Neural cell (in vitro differentiated cells): ENCODE results near the gene BMP7. TPM values are rescaled to one million over a fixed set of nuclear protein-coding genes. Genes with fewer than 3 reads are reported as not detected.

ENCODE experiments used
- H2AFZ ChIP-seq: fragments of 200-600, 300-800 bp; sonication (generic), shearing (Covaris generic); 2 replicates; pipeline ENCODE4 v1.6.0; 2014; ENCODE audit warnings: low read depth, mild to moderate bottlenecking, antibody characterized with exemption, low read length, moderate library complexity
- H3F3A ChIP-seq: fragments of 200-600 bp; shearing (Covaris generic); 2 replicates; pipeline ENCODE4 v1.6.1; 2016; ENCODE audit warnings: mild to moderate bottlenecking, moderate library complexity, mixed read lengths, antibody characterized with exemption, low read length; ENCODE audit not compliant: insufficient read depth, poor library complexity, severe bottlenecking
- H3K27ac ChIP-seq: fragments of 200-600, 300-800 bp; sonication (generic), shearing (Covaris generic); 2 replicates; pipeline ENCODE4 v1.5.1; 2014; ENCODE audit warnings: mild to moderate bottlenecking, low read length, moderate library complexity
- H3K27me3 ChIP-seq: fragments of 300-800, 200-600 bp; sonication (generic), shearing (Covaris generic); 2 replicates; pipeline ENCODE4 v1.6.0; 2014; ENCODE audit warnings: mild to moderate bottlenecking, low read depth, low read length, moderate library complexity; ENCODE audit not compliant: insufficient read depth
- H3K36me3 ChIP-seq: fragments of 300-800, 200-600 bp; sonication (generic), shearing (Covaris generic); 2 replicates; pipeline ENCODE4 v1.5.1; 2014; ENCODE audit warnings: mild to moderate bottlenecking, antibody characterized with exemption, low read length, moderate library complexity; ENCODE audit not compliant: insufficient read depth
- H3K4me2 ChIP-seq: fragments of 300-800, 200-600 bp; sonication (generic), shearing (Covaris generic); 2 replicates; pipeline ENCODE4 v1.6.0; 2014; ENCODE audit warnings: mild to moderate bottlenecking, low read length
- H3K4me3 ChIP-seq: fragments of 300-800, 200-600 bp; sonication (generic), shearing (Covaris generic); 2 replicates; pipeline ENCODE4 v1.5.1; 2014; ENCODE audit warnings: mild to moderate bottlenecking, low read length, moderate library complexity
- H3K79me2 ChIP-seq: fragments of 200-600 bp; shearing (Covaris generic); replicated peaks from 2 replicates; pipeline ENCODE4 v1.6.0; 2014; ENCODE audit warnings: mild to moderate bottlenecking, low read length, moderate library complexity; ENCODE audit not compliant: insufficient read depth
- H3K9ac ChIP-seq: fragments of 300-800, 200-600 bp; sonication (generic), shearing (Covaris generic); 2 replicates; pipeline ENCODE4 v1.6.1; 2016; ENCODE audit warnings: mild to moderate bottlenecking, low read length, mixed read lengths
- H3K9me2 ChIP-seq: fragments of 200-600 bp; shearing (Covaris generic); 2 replicates; pipeline ENCODE4 v1.6.1; 2016; ENCODE audit warnings: mild to moderate bottlenecking, low read length, mixed read lengths; ENCODE audit not compliant: insufficient read depth
- H3K9me3 ChIP-seq: fragments of 200-600, 300-800 bp; sonication (generic), shearing (Covaris generic); 2 replicates; pipeline ENCODE4 v1.6.1; 2016; ENCODE audit warnings: mild to moderate bottlenecking, mixed run types, low read length, moderate library complexity, mixed read lengths
- H4K20me1 ChIP-seq: fragments of 200-600 bp; shearing (Covaris generic); 2 replicates; pipeline ENCODE4 v1.6.1; 2016; ENCODE audit warnings: mild to moderate bottlenecking, mixed run types; ENCODE audit not compliant: insufficient read depth
- CTCF ChIP-seq: fragments of 450-650 bp; IDR thresholded peaks from 2 replicates; pipeline ENCODE4 v1.5.1; 2014; ENCODE audit warnings: antibody characterized with exemption, mild to moderate bottlenecking, moderate library complexity; ENCODE audit not compliant: poor library complexity, severe bottlenecking
- EP300 ChIP-seq: fragments of 450-650 bp; conservative IDR thresholded peaks from 2 replicates; pipeline ENCODE4 v1.6.1; 2014; ENCODE audit warnings: antibody characterized with exemption, mild to moderate bottlenecking, moderate library complexity; ENCODE audit not compliant: poor library complexity, severe bottlenecking
- EZH2 ChIP-seq: fragments of 200-600, 300-800 bp; shearing (Covaris generic), sonication (generic); IDR thresholded peaks from 2 replicates; pipeline ENCODE4 v1.6.1; 2014; ENCODE audit warnings: antibody characterized with exemption, low read length, borderline replicate concordance, mild to moderate bottlenecking; ENCODE audit not compliant: insufficient read depth, poor library complexity, severe bottlenecking
- MXI1 ChIP-seq: fragments of 450-650 bp; conservative IDR thresholded peaks from 2 replicates; pipeline ENCODE4 v1.6.1; 2014; ENCODE audit warnings: antibody characterized with exemption, mild to moderate bottlenecking; ENCODE audit not compliant: poor library complexity, severe bottlenecking
- POLR2AphosphoS5 ChIP-seq: IDR thresholded peaks from 2 replicates; pipeline ENCODE4 v1.6.1; 2012
- RAD21 ChIP-seq: fragments of 450-650 bp; conservative IDR thresholded peaks from 2 replicates; pipeline ENCODE4 v1.6.1; 2014; ENCODE audit warnings: antibody characterized with exemption, mild to moderate bottlenecking, moderate library complexity
- REST ChIP-seq: IDR thresholded peaks from 2 replicates; pipeline ENCODE4 v1.6.1; 2012; ENCODE audit warnings: borderline replicate concordance
- SMC3 ChIP-seq: fragments of 450-650 bp; conservative IDR thresholded peaks from 2 replicates; pipeline ENCODE4 v1.6.1; 2014; ENCODE audit warnings: antibody characterized with exemption, mild to moderate bottlenecking, moderate library complexity; ENCODE audit not compliant: poor library complexity
- TAF1 ChIP-seq: IDR thresholded peaks from 2 replicates; pipeline ENCODE4 v1.6.1; 2012; ENCODE audit warnings: low read depth
- polyA plus RNA-seq: library from polyadenylated mRNA; depleted of rRNA; stranded (reverse); fragments of >200 nt; gene quantifications from 2 replicates; pipeline ENCODE4 v1.2.3, GENCODE V29; 2014

The BMP7 gene
- polyA plus RNA-seq, 1 donor from 2014 or later: 3.6 TPM

GRCh38 chr20:57122536-57123489 lies 143.6 kb downstream of the BMP7 start:
- Histone ChIP-seq H3K4me3 (no peak overlapping the region), H3K79me2 (no peaks in the 10 kb centered on the region), H2AFZ (no peak overlapping the region), H3K4me2 (no peak overlapping the region), H3F3A (no peaks in the 10 kb centered on the region), H3K9me2 (no peaks in the 10 kb centered on the region), H3K36me3 (no peaks in the 10 kb centered on the region), H3K9me3 (no peaks in the 10 kb centered on the region), H3K27ac (no peak overlapping the region), H3K9ac (no peak overlapping the region), H4K20me1 (no peaks in the 10 kb centered on the region), H3K27me3 (no peaks in the 10 kb centered on the region)
- TF ChIP-seq SMC3: no peak
- TF ChIP-seq MXI1: no peak
- no peak for TF ChIP-seq POLR2AphosphoS5
- TF ChIP-seq CTCF: no peak
- TF ChIP-seq EP300: no peak
- no peak for TF ChIP-seq TAF1
- no peak for TF ChIP-seq RAD21
- no peak for TF ChIP-seq REST
- no peak for TF ChIP-seq EZH2

- Histone ChIP-seq H3K36me3 (no peaks in the 10 kb centered on the region), H3K27ac (no peak overlapping the region), H2AFZ (no peak overlapping the region), H3K4me3 (no peak overlapping the region), H3F3A (no peaks in the 10 kb centered on the region), H3K4me2 (no peak overlapping the region), H3K9me3 (no peaks in the 10 kb centered on the region), H3K9ac (no peak overlapping the region), H3K79me2 (no peaks in the 10 kb centered on the region), H4K20me1 (no peaks in the 10 kb centered on the region), H3K9me2 (no peaks in the 10 kb centered on the region), H3K27me3 (no peaks in the 10 kb centered on the region)
- no peak for TF ChIP-seq RAD21
- no peak for TF ChIP-seq EP300
- no peak for TF ChIP-seq MXI1
- no peak for TF ChIP-seq POLR2AphosphoS5
- no peak for TF ChIP-seq CTCF
- no peak for TF ChIP-seq TAF1
- TF ChIP-seq EZH2: no peak
- no peak for TF ChIP-seq REST
- TF ChIP-seq SMC3: no peak
Measured at GRCh38 chr20:57118964-57119363, 147.5 kb downstream of the BMP7 start.
